ENCODE measurements around the gene VEGFA.

GRCh38 chr6:43730634-43731033 is 39.4 kb upstream of the VEGFA start:
- TF ChIP-seq, protein P1, sequence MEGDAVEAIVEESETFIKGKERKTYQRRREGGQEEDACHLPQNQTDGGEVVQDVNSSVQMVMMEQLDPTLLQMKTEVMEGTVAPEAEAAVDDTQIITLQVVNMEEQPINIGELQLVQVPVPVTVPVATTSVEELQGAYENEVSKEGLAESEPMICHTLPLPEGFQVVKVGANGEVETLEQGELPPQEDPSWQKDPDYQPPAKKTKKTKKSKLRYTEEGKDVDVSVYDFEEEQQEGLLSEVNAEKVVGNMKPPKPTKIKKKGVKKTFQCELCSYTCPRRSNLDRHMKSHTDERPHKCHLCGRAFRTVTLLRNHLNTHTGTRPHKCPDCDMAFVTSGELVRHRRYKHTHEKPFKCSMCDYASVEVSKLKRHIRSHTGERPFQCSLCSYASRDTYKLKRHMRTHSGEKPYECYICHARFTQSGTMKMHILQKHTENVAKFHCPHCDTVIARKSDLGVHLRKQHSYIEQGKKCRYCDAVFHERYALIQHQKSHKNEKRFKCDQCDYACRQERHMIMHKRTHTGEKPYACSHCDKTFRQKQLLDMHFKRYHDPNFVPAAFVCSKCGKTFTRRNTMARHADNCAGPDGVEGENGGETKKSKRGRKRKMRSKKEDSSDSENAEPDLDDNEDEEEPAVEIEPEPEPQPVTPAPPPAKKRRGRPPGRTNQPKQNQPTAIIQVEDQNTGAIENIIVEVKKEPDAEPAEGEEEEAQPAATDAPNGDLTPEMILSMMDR (IDR thresholded peaks at IDR 0.05) = no peak
- no peak for TF ChIP-seq POLR2A (IDR thresholded peaks at IDR 0.05)
